Ecto neural progenitor cell (in vitro differentiated cells): ENCODE results near the gene FILIP1L.

Source experiments
- DNase-seq: peaks from one replicate; pipeline ENCODE4 v3.0.0-alpha.2; 2018; ENCODE audit warnings: low spot score

Gene FILIP1L

DNA sequence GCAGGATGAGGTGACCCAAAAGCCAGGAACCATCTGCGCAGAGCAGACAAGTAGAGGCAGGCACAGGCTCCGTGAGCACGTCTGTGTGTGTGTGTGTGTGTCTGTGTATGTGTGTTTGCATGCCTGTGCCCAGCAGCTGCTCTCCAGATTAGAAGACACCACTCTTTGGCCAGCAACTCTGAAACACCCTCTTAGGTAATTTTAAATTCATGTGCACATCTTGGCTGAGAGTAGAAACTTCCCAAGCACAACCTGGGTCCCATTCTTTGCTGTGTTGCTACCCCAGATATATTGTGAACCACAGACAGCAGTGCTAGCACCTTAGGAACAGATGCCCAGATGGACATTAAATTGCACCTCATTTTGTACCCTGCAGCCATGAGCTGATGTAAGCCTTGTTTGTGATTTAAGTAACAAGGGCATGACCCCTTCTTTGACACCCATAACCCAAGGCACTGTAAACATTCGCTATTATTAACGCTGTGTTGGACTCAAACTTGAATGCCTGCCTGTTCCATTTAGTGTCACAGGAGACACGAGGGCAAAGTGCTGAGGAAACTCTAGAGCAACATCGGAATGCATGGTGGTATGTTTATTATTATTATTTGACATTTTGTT is at the start of gene FILIP1L:
TSS of gene FILIP1L (minus strand) at position 89 of the 618 bp plus-strand sequence.
- DNase-seq = no peak

GRCh38 chr3:100163787-100164186 is 49.5 kb upstream of the FILIP1L start:
- no peak for DNase-seq

DNA sequence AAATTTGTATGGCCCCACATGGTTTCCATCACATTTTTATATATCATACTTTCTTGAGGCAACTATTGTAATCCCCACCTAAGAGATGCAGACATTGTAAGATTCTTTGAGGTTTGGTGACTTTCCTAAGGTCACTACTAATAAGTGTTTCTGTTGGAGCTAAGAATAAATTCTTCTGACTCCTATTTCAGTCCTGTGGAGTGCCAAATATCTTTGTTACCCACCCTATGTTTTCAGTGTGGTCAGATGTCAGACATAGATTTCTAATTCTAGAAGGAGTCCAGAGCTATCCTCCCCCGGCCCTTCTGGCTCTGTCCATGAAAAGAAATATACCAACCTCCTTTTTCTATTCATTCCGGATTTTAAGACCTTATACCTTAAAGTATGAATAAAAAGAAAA is 46.2 kb upstream of the FILIP1L start:
- DNase-seq = no peak

DNA sequence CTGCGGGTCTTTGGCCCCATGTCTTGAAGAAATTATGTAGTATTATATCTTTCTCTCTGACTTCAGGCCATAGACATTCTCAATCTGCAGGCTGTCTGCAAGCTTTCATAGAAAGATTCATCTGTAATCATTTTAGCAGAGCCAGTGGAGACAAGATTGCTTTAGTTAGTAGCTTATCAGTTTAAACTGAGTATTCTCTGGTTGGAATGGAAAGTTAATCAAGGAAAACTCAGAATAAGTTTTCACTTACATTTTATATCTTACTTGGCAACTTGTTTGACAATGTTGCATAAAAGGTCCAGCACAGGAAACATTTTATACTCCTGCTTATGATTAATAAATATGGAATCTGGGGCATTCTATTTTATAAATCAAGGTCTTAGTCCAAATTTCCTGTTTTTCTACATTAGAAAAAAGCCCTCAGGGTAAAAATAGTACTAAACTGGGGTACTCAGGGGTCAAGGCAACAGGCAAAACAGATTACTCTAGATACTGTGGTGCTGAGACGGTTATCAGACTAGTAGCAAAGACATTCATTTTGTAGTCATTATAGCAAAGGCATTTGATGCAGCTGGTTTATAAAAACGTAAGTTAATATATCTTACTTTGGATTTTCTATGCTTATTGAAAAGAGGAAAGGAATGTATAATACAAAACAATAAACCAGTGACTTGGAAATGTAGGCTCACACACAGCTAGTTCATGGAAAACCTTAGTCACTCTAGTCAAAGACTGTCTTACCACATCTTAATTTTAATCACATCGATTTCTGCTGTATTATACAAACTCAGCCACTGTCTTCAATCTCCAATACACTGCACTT is 45.2 kb upstream of the FILIP1L start:
- DNase-seq = no peak

DNA sequence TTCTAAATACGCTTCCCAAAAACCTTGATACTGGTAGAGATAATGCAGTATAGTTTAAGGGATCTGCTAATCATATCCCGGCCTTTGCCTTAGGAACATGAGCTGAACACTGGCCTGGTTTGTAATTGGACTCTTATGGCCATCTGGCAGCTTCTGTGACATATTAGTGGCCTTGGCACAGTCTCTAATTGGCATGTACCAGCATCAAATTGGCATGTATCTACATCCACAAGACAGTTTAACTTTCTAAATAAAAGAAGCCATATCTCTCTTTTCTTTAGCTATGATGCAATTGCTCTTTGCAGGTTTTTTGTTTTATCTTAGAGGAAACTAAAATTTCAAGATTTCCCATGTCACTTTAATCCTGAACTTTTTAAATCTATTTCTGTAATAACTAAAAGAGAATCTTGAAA is 44.6 kb upstream of the FILIP1L start:
- no peak for DNase-seq

- no peak for DNase-seq
Measured at GRCh38 chr3:100157685-100158084, 43.4 kb upstream of the FILIP1L start.

GRCh38 chr3:100155590-100155989 is 41.3 kb upstream of the FILIP1L start:
- DNase-seq = no peak

- no peak for DNase-seq
Measured at GRCh38 chr3:100155128-100155527, 40.8 kb upstream of the FILIP1L start.

- no peak for DNase-seq
Measured at GRCh38 chr3:100154171-100154570, 39.9 kb upstream of the FILIP1L start.

DNA sequence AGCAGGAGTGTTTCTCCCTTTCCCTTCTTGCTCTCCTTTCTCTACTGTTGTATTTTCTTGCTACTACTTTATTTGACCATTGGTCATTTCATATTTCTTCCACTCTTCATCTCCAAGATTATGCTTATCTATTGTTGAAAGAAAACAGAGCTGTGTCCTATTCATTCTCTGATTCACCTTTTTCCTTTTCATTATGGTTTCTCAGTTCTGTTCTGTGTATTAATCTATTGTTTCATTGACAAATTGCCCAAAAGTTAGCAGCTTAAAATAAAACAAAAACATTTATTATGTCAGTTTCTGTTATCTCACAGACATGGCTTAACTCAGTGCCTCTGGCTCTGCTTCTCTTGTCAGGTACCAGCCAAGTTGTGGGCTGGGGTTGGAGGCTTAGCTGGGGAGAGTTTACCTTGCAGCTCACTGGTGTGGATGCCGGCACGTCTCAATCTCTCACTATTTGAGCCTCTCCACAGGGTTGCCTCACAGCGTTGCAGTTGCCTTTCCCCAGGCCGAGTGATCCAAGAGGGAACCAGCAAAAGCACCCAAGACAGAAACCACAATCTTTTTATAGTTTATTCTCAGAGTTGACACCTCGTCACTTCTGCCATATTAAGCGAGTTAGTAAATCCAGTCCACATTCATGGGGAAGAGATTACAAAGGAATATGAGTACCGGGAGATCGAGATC is 36.9 kb upstream of the FILIP1L start:
- DNase-seq = no peak

DNA sequence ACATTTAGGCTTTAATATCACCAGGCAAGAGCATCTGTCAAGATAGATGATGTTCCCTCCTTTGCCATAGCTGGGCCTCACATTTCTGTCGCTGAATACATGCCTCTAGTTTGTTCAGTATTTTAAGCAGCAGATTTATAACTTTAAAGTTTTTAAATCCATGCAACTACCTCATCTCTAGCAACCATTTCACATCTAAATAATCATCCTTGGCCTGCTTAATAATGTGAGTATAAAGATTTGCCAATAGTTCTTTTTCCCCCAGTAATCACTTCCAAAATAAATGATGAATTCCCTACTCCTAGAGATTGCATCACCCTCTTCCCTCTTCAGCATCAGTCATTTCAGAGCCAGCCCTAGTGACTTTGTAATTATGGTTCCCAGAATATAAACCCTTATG is 36.2 kb upstream of the FILIP1L start:
- DNase-seq = no peak

DNA sequence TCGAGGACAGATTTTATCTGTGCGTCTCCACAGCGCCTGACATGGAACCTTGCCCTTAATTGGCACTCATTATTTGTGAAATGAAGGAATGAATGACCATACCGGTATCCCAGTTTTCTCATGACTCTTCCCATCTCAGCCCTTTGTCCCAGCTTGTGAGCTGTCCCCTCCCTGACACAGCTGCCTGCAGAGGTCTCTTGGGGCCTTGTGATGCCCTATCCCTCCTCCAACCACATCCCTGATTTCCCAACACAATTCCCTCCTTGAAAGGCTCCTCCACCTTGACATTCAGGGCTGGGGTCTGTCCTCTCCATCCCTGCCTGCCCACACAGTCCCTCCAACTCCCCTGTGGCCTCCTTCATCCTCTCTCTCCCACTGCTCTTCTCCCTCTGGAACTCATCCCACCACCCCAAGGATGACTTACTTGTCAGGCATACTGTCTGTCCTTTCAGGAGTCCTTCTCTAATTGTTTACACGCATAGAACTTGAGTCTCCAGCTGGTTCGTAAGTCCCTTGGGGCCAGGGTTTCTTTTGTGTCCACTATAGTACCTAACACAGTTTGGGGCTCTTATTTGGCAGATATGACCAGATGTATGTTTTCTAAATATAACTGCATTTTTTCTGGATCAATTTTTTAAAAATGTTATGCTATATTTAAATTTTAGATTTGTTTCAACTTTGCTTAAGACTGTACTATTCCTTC is 35.6 kb upstream of the FILIP1L start:
- no peak for DNase-seq

DNA sequence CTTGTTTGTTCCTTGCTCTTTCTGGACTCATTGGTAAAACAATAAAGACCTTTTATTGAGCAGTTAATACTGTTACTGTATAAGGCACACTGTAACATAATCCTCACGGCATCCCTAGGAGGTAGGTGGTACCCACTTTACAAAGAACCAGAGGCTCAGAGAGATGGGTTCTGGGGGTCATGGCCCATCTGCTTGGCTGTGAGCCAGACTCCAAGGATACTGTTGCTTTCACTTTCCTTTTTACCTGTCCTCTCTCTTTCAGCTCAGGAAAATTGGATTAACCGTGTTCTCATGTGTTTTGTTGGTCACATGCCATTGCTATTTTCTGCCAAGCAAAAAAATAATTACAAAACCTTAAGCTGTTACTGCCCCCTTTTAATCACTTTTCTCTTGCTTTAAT is 34.8 kb upstream of the FILIP1L start:
- DNase-seq = no peak

DNA sequence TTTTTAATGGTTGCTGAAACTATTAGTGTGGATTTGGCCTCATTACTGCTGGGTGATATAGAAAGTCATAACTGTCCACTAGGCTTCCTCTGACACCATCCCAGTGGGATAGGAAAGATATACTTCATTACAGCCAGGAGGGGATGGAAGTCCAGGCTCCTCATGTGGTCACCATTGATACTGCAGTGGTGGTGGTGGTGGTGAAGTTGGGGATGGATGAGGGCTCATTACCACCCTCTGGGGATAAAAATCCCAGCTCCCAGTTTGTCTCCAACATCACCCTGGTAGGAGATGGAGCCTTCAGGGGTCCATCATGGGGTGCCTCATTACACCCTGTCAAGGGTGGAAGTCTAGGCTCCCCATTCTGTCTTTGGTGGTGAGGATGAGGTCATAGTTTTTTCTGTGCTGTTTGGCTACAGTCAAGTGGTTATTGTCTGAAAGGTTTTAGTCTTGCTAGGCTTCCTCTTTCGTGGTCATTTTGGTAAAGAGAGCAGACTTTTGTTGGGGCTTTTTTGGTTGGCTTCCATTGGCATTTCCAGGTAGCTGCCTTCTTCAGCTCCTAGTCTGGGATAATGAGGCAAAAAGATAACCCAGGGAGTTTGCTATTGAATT is 30.1 kb upstream of the FILIP1L start:
- no peak for DNase-seq

GRCh38 chr3:100141586-100141985 is 27.3 kb upstream of the FILIP1L start:
- DNase-seq = no peak

DNA sequence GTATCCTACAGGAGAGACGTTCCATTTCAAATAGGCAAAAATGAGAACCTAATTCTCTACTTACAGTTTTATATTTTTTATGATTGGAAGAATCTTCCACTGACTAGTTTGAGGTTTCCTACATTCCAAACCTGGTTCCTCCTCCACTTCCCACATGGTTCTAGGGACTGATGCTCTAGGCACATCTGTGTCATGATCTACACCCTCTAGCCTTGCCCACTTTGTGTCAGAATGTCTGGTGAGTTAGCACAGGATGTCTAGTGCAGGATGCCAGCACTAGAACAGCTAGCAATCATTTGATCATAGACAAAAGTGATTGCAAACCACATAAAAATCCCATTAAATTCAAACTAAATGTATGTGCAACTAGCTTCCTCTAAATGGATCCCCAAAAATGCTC is 26.7 kb upstream of the FILIP1L start:
- DNase-seq = no peak

GRCh38 chr3:100136921-100137320 is 22.6 kb upstream of the FILIP1L start:
- DNase-seq = no peak

DNA sequence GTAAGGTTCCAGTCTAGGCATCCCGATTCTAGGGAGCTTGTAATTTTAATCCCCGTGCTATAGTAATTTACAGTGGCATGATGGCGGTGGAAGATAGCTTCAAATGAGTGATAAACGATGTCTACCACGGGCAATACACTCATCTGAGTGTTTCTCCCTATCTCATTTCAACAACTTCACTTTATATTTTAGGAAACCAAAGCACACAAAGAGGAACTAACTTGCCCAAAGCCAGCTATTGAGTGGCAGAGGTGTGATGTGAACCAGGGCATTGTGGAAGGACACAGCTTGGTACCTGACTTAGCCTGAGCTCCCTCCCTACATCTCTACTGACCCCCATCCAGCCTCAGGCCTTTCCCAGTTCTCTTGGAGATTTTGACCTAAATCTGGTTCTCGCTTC is 16.9 kb upstream of the FILIP1L start:
- no peak for DNase-seq

DNA sequence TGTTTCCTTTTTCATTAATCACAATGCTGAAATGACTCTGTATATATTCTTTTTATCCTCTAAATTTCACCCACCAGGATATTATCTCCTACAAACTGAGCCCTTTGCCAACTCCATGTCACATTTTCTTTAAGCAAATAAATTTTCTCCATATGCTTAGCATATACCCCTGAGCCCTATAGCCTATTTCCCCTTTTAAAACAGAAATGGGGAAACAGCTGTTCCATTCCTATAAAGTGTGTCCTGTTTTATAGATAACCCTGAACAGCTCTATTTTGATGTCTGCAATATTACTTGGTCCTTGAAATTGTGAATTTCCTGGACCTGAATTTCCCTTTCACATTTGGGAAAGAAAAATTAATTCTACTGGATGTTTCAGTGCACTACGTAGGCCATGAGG is 15.6 kb upstream of the FILIP1L start:
- DNase-seq = no peak

DNA sequence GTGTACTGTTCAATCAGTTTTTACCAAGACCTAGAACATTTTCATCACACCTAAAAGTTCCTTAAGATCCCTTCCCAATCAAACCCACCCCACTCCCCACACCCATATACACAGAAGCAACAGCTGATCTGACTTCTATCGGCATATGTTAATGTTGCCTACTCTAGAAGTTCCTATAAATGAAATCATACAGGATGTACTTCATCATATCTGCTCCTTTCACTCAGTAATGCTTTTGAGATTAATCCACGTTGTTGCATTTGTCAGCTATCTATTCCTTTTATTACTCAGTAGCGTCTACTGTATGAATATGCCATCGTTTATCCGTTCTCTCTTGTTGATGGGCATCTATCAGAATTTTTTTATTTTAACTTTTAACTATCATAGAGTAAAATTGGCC is 14.3 kb upstream of the FILIP1L start:
- no peak for DNase-seq

DNA sequence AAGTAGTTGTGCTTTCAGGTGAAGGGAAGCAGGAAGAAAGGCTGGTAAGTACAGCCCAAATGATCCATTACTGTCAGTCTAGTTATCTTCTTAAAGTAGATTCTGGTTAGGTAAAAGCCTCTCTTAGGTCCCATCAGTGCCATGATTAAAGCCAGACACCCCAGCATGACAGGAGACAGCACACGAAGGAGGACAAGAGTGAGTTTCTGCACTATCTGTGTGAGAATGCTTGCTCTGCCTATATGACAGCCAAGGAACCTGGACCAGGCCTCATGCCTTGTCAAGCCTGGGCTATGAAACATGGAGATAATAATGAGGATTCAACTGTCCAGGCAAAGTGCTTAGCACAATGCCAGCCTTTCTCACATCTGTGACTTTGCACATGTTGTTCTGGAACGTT is 13.5 kb upstream of the FILIP1L start:
- no peak for DNase-seq
